ENCODE measurements around the gene CYTH1. TPM values are rescaled to one million over a fixed set of nuclear protein-coding genes. Genes with fewer than 3 reads are reported as not detected.

The CYTH1 gene
- total RNA-seq, 1 donor = 21.4 TPM

DNA sequence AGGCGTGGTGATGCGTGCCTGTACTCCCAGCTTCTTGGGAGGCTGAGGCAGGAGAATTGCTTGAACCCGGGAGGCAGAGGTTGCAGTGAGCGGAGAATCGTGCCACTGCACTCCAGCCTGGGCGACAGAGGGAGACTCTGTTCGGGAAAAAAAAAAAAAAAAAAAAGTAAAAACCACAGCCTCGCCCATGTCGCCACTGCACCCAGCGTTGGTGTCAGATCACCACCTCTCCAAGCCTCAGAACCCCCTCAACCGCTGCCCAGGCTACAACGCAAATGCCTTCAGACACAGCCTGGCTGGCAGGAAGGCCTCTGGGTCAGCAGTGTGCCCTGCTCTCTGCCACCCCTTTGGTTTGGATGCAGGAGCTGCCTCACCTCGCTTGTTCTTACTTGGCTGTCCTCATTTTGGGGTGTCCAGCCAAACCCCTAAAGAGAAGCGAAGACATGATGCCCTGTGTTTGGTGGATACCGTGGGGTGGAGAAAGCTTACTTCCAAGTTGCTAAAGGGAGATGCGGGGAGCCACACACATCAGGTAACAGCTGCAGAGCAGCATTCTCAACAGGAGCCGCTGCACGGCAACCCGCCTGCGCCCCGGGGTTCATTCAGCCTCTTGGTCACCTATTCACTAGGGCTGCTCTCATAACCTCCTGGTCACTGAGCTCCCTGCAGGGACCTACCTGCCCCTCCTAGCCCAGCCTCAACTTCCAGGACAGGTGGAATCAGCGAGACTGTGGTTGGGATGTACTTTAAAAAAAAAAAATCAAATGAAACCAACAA lies 13.0 kb upstream of the CYTH1 start:
- Histone ChIP-seq H4K20me1 (ENCODE audit: insufficient read depth, low read length) (peaks cover 15% of the 10 kb centered on the region), H3K79me2 (ENCODE audit: insufficient read depth, low read length) (peaks cover 15% of the 10 kb centered on the region), H3K36me3 (ENCODE audit: insufficient read depth, low read length) (peaks cover 52% of the 10 kb centered on the region), H3K27me3 (ENCODE audit: insufficient read depth, low read length) (no peaks in the 10 kb centered on the region), H2AFZ (ENCODE audit: low read length) (no peak overlapping the region), H3K4me1 (ENCODE audit: insufficient read depth, low read length) (peaks cover 14% of the 10 kb centered on the region), H3K4me2 (ENCODE audit: insufficient read depth, low read length) (no peak overlapping the region), H3K27ac (ENCODE audit: low read depth, low read length) (no peak overlapping the region), H3K9me3 (ENCODE audit: low read depth, low read length) (no peaks in the 10 kb centered on the region), H3K4me3 (ENCODE audit: insufficient read depth, low read length) (no peak overlapping the region)
- TF ChIP-seq, protein P1, sequence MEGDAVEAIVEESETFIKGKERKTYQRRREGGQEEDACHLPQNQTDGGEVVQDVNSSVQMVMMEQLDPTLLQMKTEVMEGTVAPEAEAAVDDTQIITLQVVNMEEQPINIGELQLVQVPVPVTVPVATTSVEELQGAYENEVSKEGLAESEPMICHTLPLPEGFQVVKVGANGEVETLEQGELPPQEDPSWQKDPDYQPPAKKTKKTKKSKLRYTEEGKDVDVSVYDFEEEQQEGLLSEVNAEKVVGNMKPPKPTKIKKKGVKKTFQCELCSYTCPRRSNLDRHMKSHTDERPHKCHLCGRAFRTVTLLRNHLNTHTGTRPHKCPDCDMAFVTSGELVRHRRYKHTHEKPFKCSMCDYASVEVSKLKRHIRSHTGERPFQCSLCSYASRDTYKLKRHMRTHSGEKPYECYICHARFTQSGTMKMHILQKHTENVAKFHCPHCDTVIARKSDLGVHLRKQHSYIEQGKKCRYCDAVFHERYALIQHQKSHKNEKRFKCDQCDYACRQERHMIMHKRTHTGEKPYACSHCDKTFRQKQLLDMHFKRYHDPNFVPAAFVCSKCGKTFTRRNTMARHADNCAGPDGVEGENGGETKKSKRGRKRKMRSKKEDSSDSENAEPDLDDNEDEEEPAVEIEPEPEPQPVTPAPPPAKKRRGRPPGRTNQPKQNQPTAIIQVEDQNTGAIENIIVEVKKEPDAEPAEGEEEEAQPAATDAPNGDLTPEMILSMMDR (IDR thresholded peaks at IDR 0.05; ENCODE audit: extremely low read depth, low read depth, low read length) = no peak
- no peak for DNase-seq (ENCODE audit: insufficient read length, low spot score, missing footprints)

DNA sequence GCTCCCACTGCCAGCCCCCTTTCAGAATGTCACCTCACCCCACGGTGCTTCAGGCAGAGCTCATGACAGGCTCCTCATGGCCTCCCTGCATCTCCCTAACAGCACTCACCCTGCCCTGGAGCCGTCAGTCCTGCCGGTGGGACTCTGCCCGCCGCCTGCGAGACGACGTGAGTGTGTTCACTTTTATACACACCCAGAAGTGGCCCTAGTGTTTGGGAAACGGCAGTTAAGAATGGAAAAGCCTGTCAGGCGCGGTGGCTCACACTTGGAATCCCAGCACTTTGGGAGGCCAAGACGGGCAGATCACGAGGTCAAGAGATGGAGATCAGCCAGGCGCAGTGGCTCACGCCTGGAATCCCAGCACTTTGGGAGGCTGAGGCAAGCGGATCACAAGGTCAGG lies 12.3 kb upstream of the CYTH1 start:
- TF ChIP-seq, protein P1 (IDR thresholded peaks at IDR 0.05; ENCODE audit: extremely low read depth, low read depth, low read length) = no peak
- Histone ChIP-seq H3K27me3 (ENCODE audit: insufficient read depth, low read length) (no peaks in the 10 kb centered on the region), H3K9me3 (ENCODE audit: low read depth, low read length) (no peaks in the 10 kb centered on the region), H3K4me1 (ENCODE audit: insufficient read depth, low read length) (peaks cover 21% of the 10 kb centered on the region), H3K36me3 (ENCODE audit: insufficient read depth, low read length) (peaks cover 51% of the 10 kb centered on the region), H3K4me2 (ENCODE audit: insufficient read depth, low read length) (no peak overlapping the region), H3K79me2 (ENCODE audit: insufficient read depth, low read length) (peaks cover 12% of the 10 kb centered on the region), H4K20me1 (ENCODE audit: insufficient read depth, low read length) (peaks cover 14% of the 10 kb centered on the region), H3K4me3 (ENCODE audit: insufficient read depth, low read length) (no peak overlapping the region), H2AFZ (ENCODE audit: low read length) (no peak overlapping the region), H3K27ac (ENCODE audit: low read depth, low read length) (no peak overlapping the region)
- DNase-seq (ENCODE audit: insufficient read length, low spot score, missing footprints) = no peak

DNA sequence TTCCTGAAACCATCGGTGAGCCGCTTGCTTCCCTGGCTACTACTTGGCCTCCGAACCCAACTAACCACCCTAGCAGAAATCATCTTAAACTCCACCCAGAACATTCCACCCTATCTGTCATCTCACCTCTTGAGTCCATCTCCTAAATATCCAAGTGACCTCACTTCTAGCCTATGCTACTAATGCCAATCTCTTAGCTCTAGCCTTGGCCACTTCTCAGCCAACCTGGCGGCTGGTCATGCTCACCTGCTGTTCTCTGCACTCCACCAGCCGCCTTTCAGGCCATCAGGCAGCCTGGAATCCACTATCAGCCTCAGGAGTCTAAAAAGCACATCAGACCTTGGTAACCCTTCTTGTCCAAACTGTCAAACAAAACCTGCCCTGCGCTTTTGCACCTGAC lies 11.9 kb upstream of the CYTH1 start:
- Histone ChIP-seq H4K20me1 (ENCODE audit: insufficient read depth, low read length) (peaks cover 12% of the 10 kb centered on the region), H3K27ac (ENCODE audit: low read depth, low read length) (no peak overlapping the region), H2AFZ (ENCODE audit: low read length) (no peak overlapping the region), H3K9me3 (ENCODE audit: low read depth, low read length) (no peaks in the 10 kb centered on the region), H3K4me2 (ENCODE audit: insufficient read depth, low read length) (no peak overlapping the region), H3K36me3 (ENCODE audit: insufficient read depth, low read length) (peaks cover 47% of the 10 kb centered on the region), H3K4me1 (ENCODE audit: insufficient read depth, low read length) (peaks cover 22% of the 10 kb centered on the region), H3K4me3 (ENCODE audit: insufficient read depth, low read length) (no peak overlapping the region), H3K79me2 (ENCODE audit: insufficient read depth, low read length) (peaks cover 10% of the 10 kb centered on the region), H3K27me3 (ENCODE audit: insufficient read depth, low read length) (no peaks in the 10 kb centered on the region)
- TF ChIP-seq, protein P1 (IDR thresholded peaks at IDR 0.05; ENCODE audit: extremely low read depth, low read depth, low read length) = no peak
- DNase-seq (ENCODE audit: insufficient read length, low spot score, missing footprints) = no peak

DNA sequence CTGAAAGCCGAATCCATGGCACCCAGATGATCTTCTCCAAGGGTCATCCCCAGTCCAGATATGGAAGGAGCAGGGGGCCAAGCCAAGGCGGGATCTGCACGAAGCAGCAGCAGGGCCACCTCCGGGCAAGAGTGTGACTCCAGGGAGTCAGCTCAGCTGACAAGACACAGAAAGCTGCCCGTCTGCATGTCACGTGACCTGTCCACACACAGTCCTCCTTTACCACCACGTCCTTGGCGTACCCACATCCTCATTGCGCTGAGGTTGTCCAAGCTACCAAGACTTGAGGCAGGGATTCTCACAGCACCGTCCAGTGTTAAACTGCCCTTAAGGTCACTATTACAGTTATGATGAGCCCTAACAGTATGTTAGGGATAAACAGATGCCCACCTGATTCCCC lies 11.3 kb upstream of the CYTH1 start:
- Histone ChIP-seq H3K27me3 (ENCODE audit: insufficient read depth, low read length) (no peaks in the 10 kb centered on the region), H4K20me1 (ENCODE audit: insufficient read depth, low read length) (peaks cover 7% of the 10 kb centered on the region), H2AFZ (ENCODE audit: low read length) (no peak overlapping the region), H3K4me3 (ENCODE audit: insufficient read depth, low read length) (no peak overlapping the region), H3K79me2 (ENCODE audit: insufficient read depth, low read length) (peaks cover 7% of the 10 kb centered on the region), H3K27ac (ENCODE audit: low read depth, low read length) (no peak overlapping the region), H3K9me3 (ENCODE audit: low read depth, low read length) (no peaks in the 10 kb centered on the region), H3K4me1 (ENCODE audit: insufficient read depth, low read length) (peaks cover 22% of the 10 kb centered on the region), H3K36me3 (ENCODE audit: insufficient read depth, low read length) (peaks cover 43% of the 10 kb centered on the region), H3K4me2 (ENCODE audit: insufficient read depth, low read length) (no peak overlapping the region)
- TF ChIP-seq, protein P1 (IDR thresholded peaks at IDR 0.05; ENCODE audit: extremely low read depth, low read depth, low read length) = no peak
- DNase-seq (ENCODE audit: insufficient read length, low spot score, missing footprints) = no peak
